ENCODE measurements around the gene ALG2. TPM values are rescaled to one million over a fixed set of nuclear protein-coding genes. Genes with fewer than 3 reads are reported as not detected.

The ALG2 gene
- total RNA-seq, 1 donor from 2014 or later, result 19.7 TPM

GRCh38 chr9:99180199-99180598, 41.5 kb downstream of the ALG2 start:
- no peak for ATAC-seq
- DNase-seq (ENCODE audit: low spot score), result no peak
- intact Hi-C loops (cut with DNase I), result no loop called here

- ATAC-seq, result no peak
- intact Hi-C loops (cut with DNase I), result no loop called here
- DNase-seq (ENCODE audit: low spot score), result no peak
Observed at GRCh38 chr9:99178912-99179872, 42.5 kb downstream of the ALG2 start.

- no peak for DNase-seq (ENCODE audit: low spot score)
- no peak for ATAC-seq
- intact Hi-C loops (cut with DNase I), result no loop called here
Observed at GRCh38 chr9:99177576-99178366, 44.0 kb downstream of the ALG2 start.

- DNase-seq (ENCODE audit: low spot score) (no peak), ATAC-seq (no peak)
- intact Hi-C loops (cut with DNase I), result no loop called here
Observed at GRCh38 chr9:99176527-99177013, 45.2 kb downstream of the ALG2 start.

GRCh38 chr9:99173570-99174504, 47.9 kb downstream of the ALG2 start:
- ATAC-seq (peak; percentile 94), DNase-seq (ENCODE audit: low spot score) (no peak)
- intact Hi-C loops (cut with DNase I), result no loop called here

- no peak for DNase-seq (ENCODE audit: low spot score)
- intact Hi-C loops (cut with DNase I), result no loop called here
- ATAC-seq, result no peak
Observed at GRCh38 chr9:99172124-99173091, 49.3 kb downstream of the ALG2 start.

GRCh38 chr9:99171225-99172123, 50.3 kb downstream of the ALG2 start:
- DNase-seq (ENCODE audit: low spot score), result no peak
- intact Hi-C loops (cut with DNase I), result no loop called here
- no peak for ATAC-seq

- no peak for ATAC-seq
- intact Hi-C loops (cut with DNase I), result no loop called here
- no peak for DNase-seq (ENCODE audit: low spot score)
Observed at GRCh38 chr9:99169982-99170761, 51.6 kb downstream of the ALG2 start.

GRCh38 chr9:99169086-99169485, 52.7 kb downstream of the ALG2 start:
- intact Hi-C loops (cut with DNase I), result no loop called here
- DNase-seq (ENCODE audit: low spot score), result no peak
- no peak for ATAC-seq

- ATAC-seq (no peak), DNase-seq (ENCODE audit: low spot score) (no peak)
- intact Hi-C loops (cut with DNase I), result no loop called here
Observed at GRCh38 chr9:99167694-99168093, 54.0 kb downstream of the ALG2 start.

- DNase-seq (ENCODE audit: low spot score), result no peak
- intact Hi-C loops (cut with DNase I), result no loop called here
- no peak for ATAC-seq
Observed at GRCh38 chr9:99167119-99167518, 54.6 kb downstream of the ALG2 start.

Other genes starting within 250 kb of the ALG2 start
- 71.3 TPM for gene TGFBR1, start 116.8 kb downstream of the ALG2 start, total RNA-seq
- 86.3 TPM for gene SEC61B, start 340 bp upstream of the ALG2 start, total RNA-seq

Measured in sciatic nerve (tissue), 2 donors.